ENCODE results near the gene TRAF3.

TRAF3 gene

GRCh38 chr14:102957222-102957621 is 180.0 kb downstream of the TRAF3 start:
- H3K9ac ChIP-seq (ENCODE audit: low read depth, low read length), result no peak overlapping the region
- H3K4me1 ChIP-seq (ENCODE audit: insufficient read depth, low read length), result no peaks in the 10 kb centered on the region; the same call in 1 of the 2 replicates
- peaks cover 27% of the 10 kb centered on the region for H3K36me3 ChIP-seq (ENCODE audit: insufficient read depth, low read length)
- H3K9me3 ChIP-seq (ENCODE audit: control insufficient read depth, insufficient read depth, low read length), result no peaks in the 10 kb centered on the region

- H3K9me3 ChIP-seq (ENCODE audit: control insufficient read depth, insufficient read depth, low read length), result no peaks in the 10 kb centered on the region
- no peaks in the 10 kb centered on the region for H3K4me1 ChIP-seq (ENCODE audit: insufficient read depth, low read length)
- peaks cover 33% of the 10 kb centered on the region for H3K36me3 ChIP-seq (ENCODE audit: insufficient read depth, low read length)
- H3K9ac ChIP-seq (ENCODE audit: low read depth, low read length), result no peak overlapping the region
Observed at GRCh38 chr14:102958461-102958860, 181.2 kb downstream of the TRAF3 start.
